B cell (primary cell): ENCODE data around the gene ENO2.

Source experiments
- CTCF ChIP-seq: fragments of 200-600 bp; IDR thresholded peaks from one replicate; pipeline ENCODE4 v1.8.0; 2022; ENCODE audit warnings: antibody characterized with exemption, mild to moderate bottlenecking
- EZH2 ChIP-seq: IDR thresholded peaks from 2 replicates; pipeline ENCODE4 v1.6.1; 2012; ENCODE audit warnings: borderline replicate concordance, low read depth, mild to moderate bottlenecking, moderate library complexity, low read length; ENCODE audit not compliant: insufficient read depth, poor library complexity, severe bottlenecking

- TF ChIP-seq CTCF (no peak), EZH2 (no peak)
Measured at GRCh38 chr12:6956021-6956727, 41.8 kb downstream of the ENO2 start.
